SK-N-MC (cell line): ENCODE measurements around the gene CDC42EP1.
A peak's percentile ranks its signal among the peaks of the same experiment; 100 is the strongest.
"Not testable (repeated sequence)": the region's sequence is repeated elsewhere in the genome, so short reads cannot be mapped to it uniquely, and the experiment has no call there.

Source experiments
- DNase-seq: peaks from one replicate; pipeline ENCODE4 v3.0.0-alpha.2; 2011; ENCODE audit warnings: low read depth, low spot score
- H3K27ac ChIP-seq: fragments of 200-600 bp; sonication (generic); 2 replicates; pipeline ENCODE4 v1.5.1; 2016; ENCODE audit warnings: mixed run types
- H3K36me3 ChIP-seq: fragments of 200-600 bp; sonication (generic); 2 replicates; pipeline ENCODE4 v1.6.1; 2017; ENCODE audit warnings: antibody characterized with exemption, low read length, mixed read lengths; ENCODE audit not compliant: insufficient read depth
- H3K4me3 ChIP-seq: fragments of 200-600 bp; sonication (generic); 2 replicates; pipeline ENCODE4 v1.5.1; 2016
- H3K9ac ChIP-seq: fragments of 200-600 bp; sonication (generic); 2 replicates; pipeline ENCODE4 v1.8.0; 2017; ENCODE audit warnings: mixed run types, mixed read lengths; ENCODE audit not compliant: insufficient read length
- H3K9me3 ChIP-seq: fragments of 200-600 bp; sonication (generic); 2 replicates; pipeline ENCODE4 v1.6.1; 2017; ENCODE audit warnings: low read depth, mild to moderate bottlenecking, antibody characterized with exemption, low read length, moderate library complexity, mixed read lengths
- EZH2 ChIP-seq: fragments of 200-600 bp; sonication (generic); IDR thresholded peaks from one replicate; pipeline ENCODE4 v1.6.1; 2017; ENCODE audit warnings: antibody characterized with exemption
- FOXP2 ChIP-seq: optimal IDR thresholded peaks from 2 replicates; pipeline ENCODE3; 2011; ENCODE audit warnings: mild to moderate bottlenecking, moderate library complexity; ENCODE audit not compliant: insufficient read depth; ENCODE audit errors: extremely low read length, control extremely low read depth
- POLR2AphosphoS5 ChIP-seq: IDR thresholded peaks from 2 replicates; pipeline ENCODE4 v1.6.1; 2012; ENCODE audit warnings: mild to moderate bottlenecking, low read depth, low read length, borderline replicate concordance

CDC42EP1 gene

DNA sequence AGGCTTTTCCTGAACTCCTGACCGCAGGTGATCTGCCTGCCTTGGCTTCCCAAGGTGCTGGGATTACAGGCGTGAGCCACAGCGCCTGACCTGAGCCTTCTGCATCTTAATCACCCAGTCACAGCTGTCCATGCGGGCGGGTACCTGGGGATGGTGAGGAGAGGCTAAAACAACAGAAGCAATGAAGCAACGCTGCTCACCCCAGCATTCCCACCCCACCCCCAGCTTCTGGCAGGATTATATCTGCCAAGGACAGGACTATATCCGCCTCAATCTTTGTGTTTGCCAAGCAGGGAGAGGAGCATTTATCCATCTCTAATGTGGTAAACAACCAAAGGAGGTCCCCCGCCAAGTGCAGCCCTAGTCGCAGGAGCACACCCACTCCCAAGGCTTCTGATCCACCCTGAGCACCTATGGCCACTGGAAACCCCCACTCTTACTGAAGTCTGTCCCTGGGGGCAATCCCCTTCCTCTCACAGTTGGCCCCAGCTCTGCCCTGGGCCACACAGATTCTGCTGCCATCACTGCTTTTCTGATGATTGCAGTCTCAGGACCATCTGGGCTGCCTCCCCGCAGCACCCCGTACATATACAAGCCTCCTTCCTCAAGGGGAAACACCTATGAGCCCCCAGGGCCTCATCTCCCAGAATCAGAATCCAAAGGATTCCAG lies 28.4 kb downstream of the CDC42EP1 start:
- no peak overlapping the region for H3K27ac ChIP-seq
- H3K9me3 ChIP-seq = no peaks in the 10 kb centered on the region
- no peaks in the 10 kb centered on the region for H3K36me3 ChIP-seq
- H3K9ac ChIP-seq = no peak overlapping the region
- H3K4me3 ChIP-seq = no peak overlapping the region
- TF ChIP-seq EZH2 (no peak), FOXP2 (no peak), POLR2AphosphoS5 (no peak)
- DNase-seq = no peak

DNA sequence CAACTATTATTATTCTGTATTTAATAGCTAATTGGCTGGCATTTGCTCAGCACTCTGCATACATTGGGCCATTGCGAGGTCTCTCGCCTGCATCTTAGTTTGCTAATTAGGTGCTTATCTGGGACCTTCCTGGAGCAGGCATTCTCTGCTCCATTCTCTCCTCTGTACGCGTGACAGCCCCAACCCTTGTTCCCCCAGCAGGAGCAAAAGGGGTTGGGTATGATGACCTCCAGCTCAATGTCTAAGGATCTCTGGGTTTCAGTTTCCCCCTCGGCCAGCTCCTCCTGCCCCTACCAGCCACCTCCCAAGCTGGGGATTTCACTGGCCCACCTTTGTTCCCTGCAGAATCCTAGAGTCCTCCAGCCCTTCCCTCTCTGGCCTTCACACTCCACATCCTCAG lies 29.4 kb downstream of the CDC42EP1 start:
- Histone ChIP-seq H3K9ac (no peak overlapping the region), H3K36me3 (no peaks in the 10 kb centered on the region), H3K9me3 (no peaks in the 10 kb centered on the region), H3K4me3 (no peak overlapping the region), H3K27ac (no peak overlapping the region)
- TF ChIP-seq FOXP2 (no peak), POLR2AphosphoS5 (no peak), EZH2 (no peak)
- no peak for DNase-seq

DNA sequence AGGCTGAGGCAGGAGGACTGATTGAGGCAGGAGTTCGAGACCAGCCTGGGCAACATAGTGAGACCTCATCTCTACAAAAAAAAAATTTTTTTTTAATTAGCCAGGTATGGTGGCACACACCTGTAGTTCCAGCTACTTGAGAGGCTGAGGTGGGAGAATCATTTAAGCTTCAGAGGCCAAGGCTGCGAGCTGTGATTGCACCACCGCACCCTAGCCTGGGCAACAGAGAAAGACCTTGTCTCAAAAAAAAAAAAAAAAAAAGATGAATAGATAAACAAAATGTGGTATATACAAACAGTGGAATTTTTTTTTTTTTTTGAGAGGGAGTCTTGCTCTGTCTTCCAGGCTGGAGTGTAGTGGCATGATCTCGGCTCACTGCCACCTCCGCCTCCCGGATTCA lies 30.8 kb downstream of the CDC42EP1 start:
- not testable (repeated sequence) for H3K9me3 ChIP-seq, H3K9ac ChIP-seq, H3K4me3 ChIP-seq, H3K36me3 ChIP-seq, DNase-seq, H3K27ac ChIP-seq

DNA sequence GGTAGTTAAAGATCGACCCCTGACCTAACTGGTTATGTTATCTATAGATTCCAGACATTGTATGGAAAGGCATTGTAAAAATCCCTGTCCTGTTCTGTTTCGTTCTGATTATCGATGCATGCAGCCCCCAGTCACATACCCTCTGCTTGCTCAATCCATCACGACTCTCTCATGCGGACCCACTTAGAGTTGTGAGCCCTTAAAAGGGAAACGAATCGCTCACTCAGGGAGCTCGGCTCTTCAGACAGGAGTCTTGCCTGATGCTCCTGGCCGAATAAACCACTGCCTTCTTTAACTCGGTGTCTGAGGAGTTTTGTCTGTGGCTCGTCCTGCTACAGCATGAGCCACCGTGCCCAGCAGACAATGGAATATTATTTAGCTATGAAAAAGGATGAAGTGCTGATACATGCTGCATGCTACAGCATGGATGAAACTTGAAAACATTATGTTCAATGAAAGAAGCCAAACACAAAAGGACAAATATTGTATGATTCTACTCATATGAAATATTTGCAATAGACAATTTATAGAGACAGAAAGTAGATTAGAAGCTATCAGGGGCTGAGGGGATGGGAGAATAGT lies 31.6 kb downstream of the CDC42EP1 start:
- Histone ChIP-seq H3K9ac (peak overlapping the region; percentile 50), H3K27ac (no peak overlapping the region), H3K4me3 (peak overlapping the region; percentile 75), H3K36me3 (no peaks in the 10 kb centered on the region), H3K9me3 (no peaks in the 10 kb centered on the region)
- DNase-seq = no peak
- TF ChIP-seq EZH2 (no peak), POLR2AphosphoS5 (no peak), FOXP2 (no peak)

DNA sequence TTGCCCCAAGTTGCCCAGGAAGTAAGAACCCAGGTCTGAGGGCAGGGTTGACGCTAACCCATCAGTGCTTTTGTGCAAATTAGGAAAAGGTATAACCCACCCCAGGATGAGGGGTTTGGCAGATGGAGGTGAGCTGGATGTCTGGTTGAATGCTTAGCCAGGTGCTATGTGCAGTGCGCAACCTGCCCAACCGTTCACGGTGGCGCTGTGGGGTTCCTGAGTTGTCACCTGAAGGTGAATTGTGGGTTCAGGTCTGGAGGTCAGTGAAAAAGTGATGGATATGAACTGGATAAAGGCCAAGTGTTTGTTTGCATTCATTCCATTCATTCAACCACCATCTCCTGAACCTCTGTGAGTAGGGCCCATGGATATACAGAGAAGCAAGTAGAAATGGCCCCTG lies 34.0 kb downstream of the CDC42EP1 start:
- no peak for DNase-seq
- no peaks in the 10 kb centered on the region for H3K9me3 ChIP-seq
- H3K4me3 ChIP-seq = no peak overlapping the region
- H3K9ac ChIP-seq = no peak overlapping the region
- TF ChIP-seq POLR2AphosphoS5 (no peak), FOXP2 (no peak), EZH2 (no peak)
- no peak overlapping the region for H3K27ac ChIP-seq
- H3K36me3 ChIP-seq = no peaks in the 10 kb centered on the region

DNA sequence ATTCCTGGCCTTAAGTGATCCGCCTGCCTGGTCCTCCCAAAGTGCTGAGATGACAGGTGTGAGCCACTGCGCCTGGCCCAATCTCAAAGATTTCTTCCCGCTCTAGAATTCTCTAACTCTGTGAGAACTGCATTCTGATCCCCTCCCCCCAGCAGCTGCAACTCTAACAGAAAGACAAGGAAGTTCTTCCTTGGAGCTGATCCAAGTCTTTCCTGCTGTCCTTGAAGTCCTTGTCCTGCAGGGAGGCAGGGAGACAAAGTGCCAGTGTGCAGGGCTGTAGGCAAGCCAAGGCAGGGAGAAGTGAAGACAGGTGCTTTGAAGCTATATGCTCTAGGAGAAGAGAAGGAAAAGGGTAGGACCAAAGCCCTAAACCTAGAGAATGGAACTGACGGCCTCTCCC lies 38.9 kb downstream of the CDC42EP1 start:
- no peak overlapping the region for H3K27ac ChIP-seq
- H3K9ac ChIP-seq = no peak overlapping the region
- H3K4me3 ChIP-seq = no peak overlapping the region
- no peak for DNase-seq
- H3K36me3 ChIP-seq = no peaks in the 10 kb centered on the region
- no peak for TF ChIP-seq FOXP2
- TF ChIP-seq EZH2 = no peak
- TF ChIP-seq POLR2AphosphoS5 = no peak
- H3K9me3 ChIP-seq = no peaks in the 10 kb centered on the region

DNA sequence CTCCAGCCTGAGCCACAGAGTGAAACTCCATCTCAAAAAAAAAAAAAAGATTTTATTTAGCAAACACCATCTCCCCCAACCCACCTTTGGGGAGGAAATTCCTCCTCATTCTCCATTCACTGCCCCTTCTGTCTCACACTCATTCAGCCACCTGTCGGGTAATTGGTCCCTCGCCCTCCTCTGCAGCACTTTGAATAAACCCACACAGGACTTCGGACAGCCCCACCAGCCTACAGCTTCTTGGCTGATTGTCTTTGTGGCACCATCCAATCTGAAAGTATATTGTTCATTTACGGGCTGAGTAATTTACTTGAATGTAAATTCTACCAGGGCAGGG lies 40.9 kb downstream of the CDC42EP1 start:
- no peak overlapping the region for H3K9ac ChIP-seq
- TF ChIP-seq POLR2AphosphoS5 (no peak), EZH2 (no peak), FOXP2 (no peak)
- no peaks in the 10 kb centered on the region for H3K9me3 ChIP-seq
- no peaks in the 10 kb centered on the region for H3K36me3 ChIP-seq
- no peak for DNase-seq
- no peak overlapping the region for H3K4me3 ChIP-seq
- H3K27ac ChIP-seq = no peak overlapping the region

DNA sequence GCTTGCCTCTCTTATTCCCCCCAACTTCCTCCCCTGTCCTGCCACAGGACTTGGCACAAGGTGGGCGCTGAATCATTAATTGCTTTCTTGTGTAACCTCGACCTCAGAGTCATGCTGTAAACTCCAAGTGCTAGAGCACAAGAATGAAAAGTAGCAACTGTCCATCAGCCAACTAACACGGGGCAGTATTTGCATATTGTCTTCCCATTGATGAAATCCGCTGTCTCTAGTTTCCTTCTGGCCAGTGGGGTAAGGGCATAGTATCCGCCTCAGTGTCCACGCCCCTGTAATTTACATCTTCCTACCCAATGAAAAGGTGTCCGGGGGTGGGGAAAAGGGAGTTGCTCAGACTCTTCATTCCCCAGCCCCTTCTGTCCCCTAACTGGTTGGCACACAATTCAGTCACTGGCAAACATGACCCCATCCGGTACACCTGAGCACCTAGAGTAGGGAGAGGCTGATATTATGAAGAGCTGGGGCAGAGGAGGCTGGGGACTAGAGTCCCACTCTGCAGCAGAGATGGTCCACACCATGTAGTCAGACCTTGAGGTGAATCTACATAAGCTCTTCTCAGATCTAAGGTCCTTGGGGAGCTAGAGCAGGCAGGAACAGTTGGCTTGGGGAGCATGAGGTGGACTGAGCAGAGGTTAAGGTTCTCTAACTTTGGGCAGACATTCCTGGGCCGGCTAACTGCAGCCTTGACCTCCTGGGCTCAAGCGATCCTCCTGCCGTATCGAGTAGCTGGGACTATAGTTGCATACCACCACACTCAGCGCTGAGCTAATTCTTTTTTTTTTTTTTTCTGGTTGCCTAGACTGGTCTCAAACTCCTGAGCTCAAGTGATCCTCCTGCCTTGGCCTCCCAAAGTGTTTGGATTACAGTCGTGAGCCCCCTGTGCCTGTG lies 41.5 kb downstream of the CDC42EP1 start:
- no peaks in the 10 kb centered on the region for H3K9me3 ChIP-seq
- H3K27ac ChIP-seq = no peak overlapping the region
- no peak for DNase-seq
- no peaks in the 10 kb centered on the region for H3K36me3 ChIP-seq
- H3K4me3 ChIP-seq = no peak overlapping the region
- TF ChIP-seq POLR2AphosphoS5 (no peak), EZH2 (no peak), FOXP2 (no peak)
- H3K9ac ChIP-seq = no peak overlapping the region

DNA sequence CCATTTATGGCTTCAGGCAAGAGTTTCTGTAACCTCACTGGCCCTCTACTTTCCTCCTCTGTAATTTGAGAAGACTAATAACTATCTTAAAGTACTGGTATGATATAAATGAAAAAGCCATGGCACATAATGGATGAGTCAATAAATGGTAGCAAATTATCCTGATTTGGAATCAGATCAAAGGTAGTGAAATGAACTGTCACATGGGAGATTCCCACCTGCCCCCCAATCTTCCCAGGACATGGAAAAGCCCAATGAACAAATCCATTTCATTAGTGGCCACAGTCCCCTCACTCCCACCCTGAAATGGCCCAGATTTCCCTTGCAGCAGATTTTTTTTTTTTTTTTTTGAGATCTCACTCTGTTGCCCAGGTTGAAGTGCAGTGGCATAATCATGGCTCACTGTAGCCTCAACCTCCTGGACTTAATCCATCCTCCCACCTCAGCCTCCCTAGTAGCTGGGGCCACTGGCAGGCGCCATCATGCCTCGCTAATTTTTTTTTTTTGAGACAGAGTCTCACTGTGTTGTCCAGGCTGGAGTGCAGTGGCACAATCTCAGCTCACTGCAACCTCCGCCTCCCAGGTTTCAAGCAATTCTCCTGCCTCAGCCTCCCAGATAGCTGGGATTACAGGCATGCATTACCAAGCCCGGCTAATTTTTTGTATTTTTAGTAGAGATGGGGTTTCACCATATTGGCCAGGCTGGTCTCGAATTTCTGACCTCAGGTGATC lies 42.4 kb downstream of the CDC42EP1 start:
- H3K36me3 ChIP-seq, H3K4me3 ChIP-seq, H3K9me3 ChIP-seq, H3K27ac ChIP-seq, DNase-seq, H3K9ac ChIP-seq: not testable (repeated sequence)
